ENCODE data around the gene CFAP251. TPM values are rescaled to one million over a fixed set of nuclear protein-coding genes. Genes with fewer than 3 reads are reported as not detected.
A peak's percentile ranks its signal among the peaks of the same experiment; 100 is the strongest.

Gene CFAP251
- total RNA-seq, 2 donors from 2014 or later: 3.6 to 7.0 TPM

- Histone ChIP-seq H3K9me3 (no peaks in the 10 kb centered on the region), H3K27ac (no peak overlapping the region), H3K4me3 (no peak overlapping the region), H3K27me3 (no peaks in the 10 kb centered on the region), H3K4me1 (no peaks in the 10 kb centered on the region), H3K36me3 (replicated peaks in 1 of 2; ENCODE audit: insufficient read depth in 1 of 2, low read depth in 2 of 2) (no peaks in the 10 kb centered on the region)
- intact Hi-C loops (cut with DNase I): no loop called here
- 71 to 75% methylated on average over 5 of the region's 5 CpGs for WGBS, 2 donors
- DNase-seq: no peak
- TF ChIP-seq POLR2A (IDR thresholded peaks at IDR 0.05) (no peak), CTCF (IDR thresholded peaks at IDR 0.05) (no peak)
- ATAC-seq: no peak
These were observed 42.9 kb downstream of the CFAP251 start for GRCh38 chr12:121961195-121961879.

- intact Hi-C loops (cut with DNase I): no loop called here
- DNase-seq (no peak), ATAC-seq (no peak)
- no peak for TF ChIP-seq CTCF (IDR thresholded peaks at IDR 0.05)
- Histone ChIP-seq H3K9me3 (no peaks in the 10 kb centered on the region), H3K4me1 (no peaks in the 10 kb centered on the region), H3K4me3 (no peak overlapping the region), H3K27me3 (no peaks in the 10 kb centered on the region), H3K36me3 (replicated peaks in 1 of 2; ENCODE audit: insufficient read depth in 1 of 2, low read depth in 2 of 2) (no peaks in the 10 kb centered on the region), H3K27ac (no peak overlapping the region)
- 77 to 79% methylated on average over 14 to 15 of the region's 15 CpGs for WGBS, 2 donors
These were observed 45.1 kb downstream of the CFAP251 start for GRCh38 chr12:121963341-121964018.

- WGBS, 2 donors: 48 to 59% methylated on average over 9 of the region's 9 CpGs
- Histone ChIP-seq H3K9me3 (no peaks in the 10 kb centered on the region), H3K27ac (peak overlapping the region in 1 of 4 donors; percentile 7), H3K27me3 (no peaks in the 10 kb centered on the region), H3K36me3 (replicated peaks in 1 of 2; ENCODE audit: insufficient read depth in 1 of 2, low read depth in 2 of 2) (no peaks in the 10 kb centered on the region), H3K4me1 (no peaks in the 10 kb centered on the region), H3K4me3 (no peak overlapping the region)
- no peak for DNase-seq
- TF ChIP-seq CTCF (IDR thresholded peaks at IDR 0.05) (no peak), POLR2A (IDR thresholded peaks at IDR 0.05) (no peak)
- no peak for ATAC-seq
- intact Hi-C loops (cut with DNase I): no loop called here
These were observed 46.6 kb downstream of the CFAP251 start for GRCh38 chr12:121964813-121965643.

- H3K27me3 ChIP-seq: no peaks in the 10 kb centered on the region
- no peaks in the 10 kb centered on the region for H3K36me3 ChIP-seq (replicated peaks in 1 of 2; ENCODE audit: insufficient read depth in 1 of 2, low read depth in 2 of 2)
- H3K9me3 ChIP-seq: no peaks in the 10 kb centered on the region
- H3K4me3 ChIP-seq: no peak overlapping the region
- no peak overlapping the region for H3K27ac ChIP-seq
- intact Hi-C loops (cut with DNase I): no loop called here
- 84 to 93% methylated on average over 5 of the region's 5 CpGs for WGBS, 2 donors
- no peaks in the 10 kb centered on the region for H3K4me1 ChIP-seq
- ATAC-seq: no peak
- TF ChIP-seq CTCF (IDR thresholded peaks at IDR 0.05) (no peak), POLR2A (IDR thresholded peaks at IDR 0.05) (no peak)
- no peak for DNase-seq
These were observed 48.6 kb downstream of the CFAP251 start for GRCh38 chr12:121966959-121967358.
